ENCODE results near the gene FBXO8.
"Not testable (repeated sequence)": the region's sequence is repeated elsewhere in the genome, so short reads cannot be mapped to it uniquely, and the experiment has no call there.

Gene FBXO8

GRCh38 chr4:174284487-174284886 is 1.0 kb upstream of the FBXO8 start:
- no peak for DNase-seq (ENCODE audit: low read depth in 2 of 2)

GRCh38 chr4:174282836-174283506 is 496 bp downstream of the FBXO8 start:
- peak; percentile 43 to 47 for DNase-seq (ENCODE audit: low read depth in 2 of 2)

- DNase-seq (ENCODE audit: low read depth in 2 of 2): no peak
These were observed 1.6 kb downstream of the FBXO8 start for GRCh38 chr4:174281901-174282300.

- no peak for DNase-seq (ENCODE audit: low read depth in 2 of 2)
These were observed 2.2 kb downstream of the FBXO8 start for GRCh38 chr4:174281182-174281737.

DNA sequence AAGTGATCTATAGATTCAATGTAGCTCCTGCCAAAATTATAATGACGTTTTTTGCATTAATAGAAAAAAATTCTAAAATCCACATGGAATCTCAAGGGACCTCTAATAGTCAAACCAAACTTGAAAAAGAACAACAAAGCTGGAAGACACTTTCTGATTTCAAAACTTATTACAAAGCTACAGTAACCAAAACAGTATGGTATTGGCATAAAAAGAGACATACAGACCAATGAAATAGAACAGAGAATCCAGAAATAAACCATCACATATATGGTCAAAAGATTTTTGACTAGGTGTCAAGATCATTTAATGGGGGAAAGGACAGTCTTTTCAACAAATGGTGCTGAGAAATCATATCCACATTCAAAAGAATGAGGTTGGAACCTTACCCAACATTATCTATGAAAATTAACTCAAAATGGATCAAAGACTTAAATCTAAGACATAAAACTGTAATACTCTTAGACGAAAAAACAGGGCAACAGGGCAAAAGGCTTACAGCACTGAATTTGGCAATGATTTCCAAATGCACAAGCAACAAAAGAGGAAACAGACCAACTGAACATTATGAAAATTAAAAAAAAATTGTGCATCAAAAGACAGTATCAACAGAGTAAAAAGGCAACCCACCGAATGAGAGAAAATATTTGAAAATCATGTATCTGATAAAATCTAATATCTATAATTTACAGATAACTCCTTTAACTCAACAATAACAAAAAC is 3.9 kb downstream of the FBXO8 start:
- DNase-seq (ENCODE audit: low read depth in 2 of 2): no peak

- no peak for DNase-seq (ENCODE audit: low read depth in 2 of 2)
These were observed 5.0 kb downstream of the FBXO8 start for GRCh38 chr4:174278467-174278866.

GRCh38 chr4:174277433-174277832 is 6.0 kb downstream of the FBXO8 start:
- no peak for DNase-seq (ENCODE audit: low read depth in 2 of 2)

DNA sequence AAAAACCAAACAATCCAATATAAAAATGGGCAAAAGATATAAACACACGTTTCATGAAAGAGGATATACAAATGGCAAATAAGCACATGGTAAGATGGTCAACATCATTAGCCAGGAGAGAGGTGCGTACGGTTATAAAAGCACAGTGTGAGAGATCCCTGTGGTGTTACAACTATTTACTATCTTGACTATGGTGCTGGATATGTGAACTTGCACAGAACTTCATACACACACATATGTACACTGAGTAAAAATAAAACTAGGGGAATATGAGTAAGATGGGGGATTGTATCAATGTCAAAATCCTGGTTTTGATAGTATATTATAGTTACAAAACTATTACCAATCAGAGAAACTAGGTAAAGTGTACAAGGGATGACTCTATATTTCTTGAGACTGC is 8.4 kb downstream of the FBXO8 start:
- no peak for DNase-seq (ENCODE audit: low read depth in 2 of 2)

DNA sequence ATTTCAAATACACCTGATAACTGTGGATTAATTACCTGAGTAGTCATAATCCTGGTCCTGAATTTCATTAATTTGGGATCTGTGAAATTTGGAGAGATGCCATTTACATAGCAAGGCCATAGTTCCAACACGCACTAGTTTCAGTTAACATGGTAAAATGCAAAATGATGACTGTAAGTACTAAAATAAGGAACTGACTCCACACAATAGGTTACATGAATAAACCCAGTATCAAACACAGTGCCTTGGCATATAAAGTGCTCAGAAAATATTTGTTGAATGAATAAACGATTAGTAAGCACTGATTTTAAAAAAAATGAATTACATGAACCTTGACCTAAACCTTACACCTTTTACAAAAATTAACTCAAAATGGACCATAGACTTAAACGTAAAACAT is 9.0 kb downstream of the FBXO8 start:
- DNase-seq (ENCODE audit: low read depth in 2 of 2): no peak

DNA sequence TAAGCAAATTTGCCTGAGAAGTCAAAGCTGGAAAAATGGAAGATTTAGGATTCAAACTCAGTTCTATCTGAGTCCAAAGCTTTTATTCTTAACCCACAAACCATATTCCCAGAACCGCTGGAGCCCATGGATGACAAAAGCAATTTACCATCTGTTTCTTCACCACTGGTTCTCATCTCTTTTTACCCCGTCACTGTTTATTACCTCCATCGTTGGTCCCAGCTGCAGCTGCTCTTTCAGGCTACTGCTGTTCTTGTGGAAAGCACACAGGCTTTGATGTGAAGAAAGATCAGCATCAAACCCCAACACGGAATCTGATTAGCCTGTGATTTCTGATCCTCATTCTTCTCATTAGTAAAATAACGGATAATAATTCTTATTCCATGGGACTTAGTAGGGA is 9.5 kb downstream of the FBXO8 start:
- DNase-seq (ENCODE audit: low read depth in 2 of 2): no peak

GRCh38 chr4:174266416-174266815 is 17.1 kb downstream of the FBXO8 start:
- no peak for DNase-seq (ENCODE audit: low read depth in 2 of 2)

- no peak for DNase-seq (ENCODE audit: low read depth in 2 of 2)
These were observed 17.6 kb downstream of the FBXO8 start for GRCh38 chr4:174265916-174266315.

DNA sequence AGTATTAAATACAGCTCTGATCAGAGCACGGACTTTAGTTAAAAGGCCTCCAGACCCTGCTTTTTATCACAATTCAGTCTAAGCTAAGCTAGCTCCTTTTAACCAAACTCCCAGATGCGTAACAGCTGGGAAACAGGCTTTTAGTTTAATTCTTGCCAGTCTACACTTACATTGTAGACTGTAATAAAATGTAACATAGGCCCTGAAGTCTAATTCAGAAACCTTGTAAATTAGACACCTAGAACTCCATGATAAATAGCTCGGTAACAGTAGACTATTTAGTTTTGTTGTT is 20.1 kb downstream of the FBXO8 start:
- DNase-seq (ENCODE audit: low read depth in 2 of 2): no peak

GRCh38 chr4:174262624-174263444 is 20.6 kb downstream of the FBXO8 start:
- no peak for DNase-seq (ENCODE audit: low read depth in 2 of 2)

DNA sequence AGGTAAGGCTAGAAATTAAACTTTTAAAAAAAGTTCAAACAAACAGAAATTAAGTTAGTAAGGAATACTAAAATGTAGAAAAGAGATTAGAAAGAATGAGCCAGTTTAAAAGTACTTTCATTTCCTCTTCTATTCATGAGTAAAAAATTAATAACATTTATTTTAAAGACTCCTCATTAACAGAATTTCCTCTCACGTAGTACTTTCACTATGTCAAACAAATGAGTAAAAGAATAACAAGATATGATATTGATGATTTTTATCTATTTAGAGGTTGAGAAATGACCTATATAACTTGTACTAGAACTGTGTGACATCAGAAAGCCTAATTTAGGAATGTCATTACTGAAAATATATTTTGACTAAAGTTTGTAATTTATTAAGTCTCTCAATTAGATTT is 22.0 kb downstream of the FBXO8 start:
- not testable (repeated sequence) for DNase-seq (ENCODE audit: low read depth in 2 of 2)

GRCh38 chr4:174260099-174260498 is 23.4 kb downstream of the FBXO8 start:
- no peak for DNase-seq (ENCODE audit: low read depth in 2 of 2)

DNA sequence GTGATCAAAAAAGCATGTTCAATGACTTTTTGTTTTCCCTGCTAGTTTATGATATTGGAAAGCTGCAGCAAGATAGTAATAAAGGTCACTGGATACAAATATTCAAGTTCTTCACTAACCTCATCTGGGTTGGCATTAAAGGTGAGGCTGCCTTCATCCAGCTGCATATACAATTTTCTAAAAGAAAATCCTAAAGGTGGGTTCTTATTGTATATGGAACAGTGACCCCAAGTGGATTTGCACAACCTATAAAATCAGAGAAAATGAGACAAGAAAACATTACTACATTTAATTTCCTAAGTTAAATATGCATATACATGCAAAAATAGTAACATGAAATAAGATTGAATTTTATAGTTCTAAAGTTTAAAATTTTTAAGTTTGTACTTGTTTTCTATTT is 23.9 kb downstream of the FBXO8 start:
- no peak for DNase-seq (ENCODE audit: low read depth in 2 of 2)

GRCh38 chr4:174256277-174256713 is 27.2 kb downstream of the FBXO8 start:
- no peak for DNase-seq (ENCODE audit: low read depth in 2 of 2)

GRCh38 chr4:174255786-174256185 is 27.7 kb downstream of the FBXO8 start:
- DNase-seq (ENCODE audit: low read depth in 2 of 2): no peak

GRCh38 chr4:174255374-174255773 is 28.1 kb downstream of the FBXO8 start:
- DNase-seq (ENCODE audit: low read depth in 2 of 2): no peak

- DNase-seq (ENCODE audit: low read depth in 2 of 2): no peak
These were observed 28.9 kb downstream of the FBXO8 start for GRCh38 chr4:174254613-174255012.

GRCh38 chr4:174252412-174252811 is 31.1 kb downstream of the FBXO8 start:
- DNase-seq (ENCODE audit: low read depth in 2 of 2): no peak

DNA sequence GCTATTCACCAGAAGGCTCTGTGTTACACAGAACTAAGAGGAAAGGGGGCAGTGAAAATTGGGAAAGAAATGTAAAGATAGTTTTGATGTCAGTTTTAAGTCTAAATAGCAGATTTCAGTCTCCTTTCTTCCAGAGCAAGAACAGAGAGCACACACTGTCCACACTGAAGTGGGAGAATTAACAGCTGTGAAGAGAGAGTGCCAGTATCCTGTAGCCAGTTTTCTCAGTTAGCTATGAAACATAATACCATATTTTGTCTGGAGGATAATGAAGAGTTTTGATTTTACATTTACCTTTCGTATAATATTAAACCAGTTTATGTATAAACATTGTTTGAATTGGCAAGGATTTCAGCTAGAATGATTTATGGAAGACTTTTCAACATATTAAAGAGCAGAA is 35.1 kb downstream of the FBXO8 start:
- DNase-seq (ENCODE audit: low read depth in 2 of 2): no peak
